ENCODE measurements around the gene PRKAR1A. TPM values are rescaled to one million over a fixed set of nuclear protein-coding genes. Genes with fewer than 3 reads are reported as not detected.

Gene PRKAR1A
- total and polyA plus RNA-seq, 8 donors: 22.6 to 323 (median 80.3) TPM

GRCh38 chr17:68584581-68585303 lies 72.5 kb downstream of the PRKAR1A start:
- Histone ChIP-seq H3K36me3 (no peaks in the 10 kb centered on the region), H3K4me1 (peaks cover 0 to 5% (median 4%) of the 10 kb centered on the region in 4 donors), H3K27ac (no peak overlapping the region), H3K4me3 (no peak overlapping the region), H3K9me3 (peaks cover 0 to 8% (median 2%) of the 10 kb centered on the region in 4 donors), H3K27me3 (no peaks in the 10 kb centered on the region)
- TF ChIP-seq POLR2A (IDR thresholded peaks at IDR 0.05): no peak
- intact Hi-C loops (cut with DNase I; ENCODE audit: low total_unique reads): no loop called here
- peak in 1 of 2 donors; percentile 58 for DNase-seq
- 70 to 82% (median 77%) methylated on average over 5 of the region's 5 CpGs for WGBS, 5 donors

- Histone ChIP-seq H3K27ac (no peak overlapping the region), H3K27me3 (no peaks in the 10 kb centered on the region), H3K4me3 (no peak overlapping the region), H3K9me3 (peaks cover 0 to 8% (median 2%) of the 10 kb centered on the region in 4 donors), H3K4me1 (peaks cover 0 to 5% (median 4%) of the 10 kb centered on the region in 4 donors), H3K36me3 (no peaks in the 10 kb centered on the region)
- intact Hi-C loops (cut with DNase I; ENCODE audit: low total_unique reads): no loop called here
- WGBS, 5 donors: 67 to 83% (median 79%) methylated on average over 4 of the region's 4 CpGs
- no peak for DNase-seq
- TF ChIP-seq POLR2AphosphoS5 (IDR thresholded peaks at IDR 0.05): no peak
- no peak for TF ChIP-seq POLR2A (IDR thresholded peaks at IDR 0.05)
- TF ChIP-seq EP300 (IDR thresholded peaks at IDR 0.05): no peak
- TF ChIP-seq CTCF (IDR thresholded peaks at IDR 0.05): no peak
Measured at GRCh38 chr17:68585643-68586042, 73.4 kb downstream of the PRKAR1A start.

- DNase-seq: no peak
- intact Hi-C loops (cut with DNase I; ENCODE audit: low total_unique reads): no loop called here
- H3K4me1 ChIP-seq: no peaks in the 10 kb centered on the region
- H3K36me3 ChIP-seq: no peaks in the 10 kb centered on the region
- no peak overlapping the region for H3K27ac ChIP-seq
- 95 to 98% (median 97%) methylated on average over 5 of the region's 5 CpGs for WGBS, 5 donors
- H3K27me3 ChIP-seq: no peaks in the 10 kb centered on the region
- H3K9me3 ChIP-seq: peaks cover 0 to 8% (median 2%) of the 10 kb centered on the region in 4 donors
- no peak for TF ChIP-seq POLR2A (IDR thresholded peaks at IDR 0.05)
- no peak for TF ChIP-seq POLR2AphosphoS5 (IDR thresholded peaks at IDR 0.05)
- no peak for TF ChIP-seq CTCF (IDR thresholded peaks at IDR 0.05)
- TF ChIP-seq EP300 (IDR thresholded peaks at IDR 0.05): no peak
- no peak overlapping the region for H3K4me3 ChIP-seq
Measured at GRCh38 chr17:68587026-68587425, 74.8 kb downstream of the PRKAR1A start.

GRCh38 chr17:68587847-68588246 lies 75.6 kb downstream of the PRKAR1A start:
- Histone ChIP-seq H3K9me3 (peaks cover 0 to 8% (median 2%) of the 10 kb centered on the region in 4 donors), H3K27me3 (no peaks in the 10 kb centered on the region), H3K4me1 (no peaks in the 10 kb centered on the region), H3K36me3 (no peaks in the 10 kb centered on the region), H3K4me3 (no peak overlapping the region), H3K27ac (no peak overlapping the region)
- no peak for DNase-seq
- intact Hi-C loops (cut with DNase I; ENCODE audit: low total_unique reads): no loop called here
- WGBS, 5 donors: 67 to 79% (median 78%) methylated on average over 2 of the region's 2 CpGs
- no peak for TF ChIP-seq POLR2A (IDR thresholded peaks at IDR 0.05)
- no peak for TF ChIP-seq POLR2AphosphoS5 (IDR thresholded peaks at IDR 0.05)
- TF ChIP-seq CTCF (IDR thresholded peaks at IDR 0.05): no peak
- TF ChIP-seq EP300 (IDR thresholded peaks at IDR 0.05): no peak

- Histone ChIP-seq H3K27me3 (no peaks in the 10 kb centered on the region), H3K4me3 (no peak overlapping the region), H3K9me3 (peaks cover 0 to 8% (median 2%) of the 10 kb centered on the region in 4 donors), H3K36me3 (no peaks in the 10 kb centered on the region), H3K4me1 (peaks cover 0 to 5% (median 0%) of the 10 kb centered on the region in 4 donors), H3K27ac (no peak overlapping the region)
- DNase-seq: no peak
- intact Hi-C loops (cut with DNase I; ENCODE audit: low total_unique reads): no loop called here
- WGBS, 5 donors: 75 to 90% (median 80%) methylated on average over 1 of the region's 1 CpG
- TF ChIP-seq CTCF (IDR thresholded peaks at IDR 0.05): no peak
- TF ChIP-seq POLR2A (IDR thresholded peaks at IDR 0.05): no peak
- no peak for TF ChIP-seq POLR2AphosphoS5 (IDR thresholded peaks at IDR 0.05)
- TF ChIP-seq EP300 (IDR thresholded peaks at IDR 0.05): no peak
Measured at GRCh38 chr17:68588362-68588761, 76.1 kb downstream of the PRKAR1A start.

All from stomach (tissue), 9 donors.